DOHH2 (cell line): ENCODE measurements around the gene SNX9.

Experiments used
- H3F3A ChIP-seq: fragments of 200-600 bp; sonication (generic), shearing (Covaris generic); 2 replicates; pipeline ENCODE4 v1.6.0; 2016; ENCODE audit warnings: antibody characterized with exemption, mild to moderate bottlenecking; ENCODE audit not compliant: control insufficient read depth, insufficient read depth
- H3K27ac ChIP-seq: fragments of 200-600 bp; sonication (generic); 2 replicates; pipeline ENCODE4 v1.5.1; 2014; ENCODE audit warnings: low read depth, mild to moderate bottlenecking, low read length, moderate library complexity
- H3K27me3 ChIP-seq: fragments of 200-600 bp; sonication (generic); 2 replicates; pipeline ENCODE4 v1.6.1; 2014; ENCODE audit warnings: mild to moderate bottlenecking, low read length, mixed read lengths; ENCODE audit not compliant: control insufficient read depth
- H3K36me3 ChIP-seq: fragments of 200-600 bp; sonication (generic); 2 replicates; pipeline ENCODE4 v1.6.1; 2014; ENCODE audit warnings: mild to moderate bottlenecking, low read length, moderate library complexity, mixed read lengths; ENCODE audit not compliant: control insufficient read depth
- H3K4me1 ChIP-seq: fragments of 200-600 bp; sonication (generic); 2 replicates; pipeline ENCODE4 v1.6.1; 2014; ENCODE audit warnings: mild to moderate bottlenecking, low read length, mixed read lengths; ENCODE audit not compliant: control insufficient read depth
- H3K4me2 ChIP-seq: fragments of 200-600 bp; sonication (generic); 2 replicates; pipeline ENCODE4 v1.6.0; 2014; ENCODE audit warnings: mild to moderate bottlenecking, low read length, moderate library complexity
- H3K4me3 ChIP-seq: fragments of 200-600 bp; sonication (generic); 2 replicates; pipeline ENCODE4 v1.5.1; 2014; ENCODE audit warnings: mild to moderate bottlenecking, low read length, mixed read lengths
- H3K79me2 ChIP-seq: fragments of 200-600 bp; sonication (generic); 2 replicates; pipeline ENCODE4 v1.6.1; 2014; ENCODE audit warnings: mild to moderate bottlenecking, low read length, mixed read lengths; ENCODE audit not compliant: control insufficient read depth
- H3K9me2 ChIP-seq: fragments of 200-600 bp; sonication (generic); replicated peaks from 2 replicates; pipeline ENCODE4 v1.6.1; 2014; ENCODE audit warnings: mild to moderate bottlenecking, low read length, mixed read lengths; ENCODE audit not compliant: control insufficient read depth
- H3K9me3 ChIP-seq: fragments of 200-600 bp; sonication (generic); 2 replicates; pipeline ENCODE4 v1.6.1; 2014; ENCODE audit warnings: antibody characterized with exemption, low read length, mixed read lengths; ENCODE audit not compliant: control insufficient read depth, insufficient read depth
- H4K20me1 ChIP-seq: fragments of 200-600 bp; sonication (generic); 2 replicates; pipeline ENCODE4 v1.6.0; 2014; ENCODE audit warnings: low read depth, mild to moderate bottlenecking, antibody characterized with exemption, low read length, moderate library complexity; ENCODE audit not compliant: control insufficient read depth, insufficient read depth
- CTCF ChIP-seq: fragments of 200-600 bp; sonication (generic); IDR thresholded peaks from one replicate; pipeline ENCODE4 v1.5.1; 2014; ENCODE audit warnings: antibody characterized with exemption, mild to moderate bottlenecking, low read depth, low read length; ENCODE audit not compliant: poor library complexity, severe bottlenecking
- EZH2phosphoT487 ChIP-seq: fragments of 200-600 bp; sonication (generic); IDR thresholded peaks from 2 replicates; pipeline ENCODE4 v1.6.1; 2017; ENCODE audit warnings: borderline replicate concordance, mild to moderate bottlenecking, antibody characterized with exemption, low read length, moderate library complexity, mixed read lengths

Gene SNX9

GRCh38 chr6:157953580-157954091, 130.6 kb downstream of the SNX9 start:
- Histone ChIP-seq H4K20me1 (no peaks in the 10 kb centered on the region), H3K9me3 (no peaks in the 10 kb centered on the region), H3K79me2 (no peaks in the 10 kb centered on the region), H3K4me3 (no peak overlapping the region), H3K9me2 (no peaks in the 10 kb centered on the region), H3K36me3 (no peaks in the 10 kb centered on the region), H3F3A (no peaks in the 10 kb centered on the region), H3K27me3 (no peaks in the 10 kb centered on the region), H3K27ac (no peak overlapping the region), H3K4me2 (no peak overlapping the region), H3K4me1 (no peaks in the 10 kb centered on the region)
- TF ChIP-seq EZH2phosphoT487 (no peak), CTCF (no peak)

- Histone ChIP-seq H3K4me1 (no peaks in the 10 kb centered on the region), H3K4me3 (no peak overlapping the region), H4K20me1 (no peaks in the 10 kb centered on the region), H3K4me2 (no peak overlapping the region), H3K27me3 (no peaks in the 10 kb centered on the region), H3K36me3 (no peaks in the 10 kb centered on the region), H3F3A (no peaks in the 10 kb centered on the region), H3K9me2 (no peaks in the 10 kb centered on the region), H3K9me3 (no peaks in the 10 kb centered on the region), H3K79me2 (no peaks in the 10 kb centered on the region), H3K27ac (no peak overlapping the region)
- TF ChIP-seq CTCF (no peak), EZH2phosphoT487 (no peak)
Measured at GRCh38 chr6:157954150-157955117, 131.4 kb downstream of the SNX9 start.

GRCh38 chr6:157955675-157956074, 132.6 kb downstream of the SNX9 start:
- no peaks in the 10 kb centered on the region for H4K20me1 ChIP-seq
- H3K36me3 ChIP-seq, result no peaks in the 10 kb centered on the region
- H3K9me2 ChIP-seq, result no peaks in the 10 kb centered on the region
- H3K4me1 ChIP-seq, result no peaks in the 10 kb centered on the region
- no peaks in the 10 kb centered on the region for H3K79me2 ChIP-seq
- no peaks in the 10 kb centered on the region for H3K27me3 ChIP-seq
- H3K9me3 ChIP-seq, result no peaks in the 10 kb centered on the region
- H3K4me2 ChIP-seq, result no peak overlapping the region
- H3F3A ChIP-seq, result no peaks in the 10 kb centered on the region
- H3K4me3 ChIP-seq, result no peak overlapping the region
- H3K27ac ChIP-seq, result no peak overlapping the region
- TF ChIP-seq EZH2phosphoT487 (no peak), CTCF (no peak)
